Mucosa of descending colon (tissue), 3 donors: Measurements from ENCODE around the gene ADNP2. TPM values are rescaled to one million over a fixed set of nuclear protein-coding genes. Genes with fewer than 3 reads are reported as not detected.

Experiments
- ATAC-seq: fragments of 200-7000 bp; cut with Tn5 transposase; one replicate; pipeline ENCODE4 v1.9.1; 2020; ENCODE audit warnings: mild to moderate bottlenecking, moderate library complexity
- DNase-seq, 3 donors: peaks; one replicate each; pipeline ENCODE4 v3.0.0-alpha.2; 2020
- H3K36me3 ChIP-seq: fragments of 200-600 bp; one replicate; pipeline ENCODE4 v1.8.0; 2021; ENCODE audit warnings: low read depth, mild to moderate bottlenecking
- H3K4me1 ChIP-seq: fragments of 200-600 bp; one replicate; pipeline ENCODE4 v1.8.0; 2021; ENCODE audit warnings: low read depth, mild to moderate bottlenecking
- H3K4me3 ChIP-seq: fragments of 200-600 bp; one replicate; pipeline ENCODE4 v1.8.0; 2021; ENCODE audit warnings: mild to moderate bottlenecking
- H3K9me3 ChIP-seq: fragments of 200-600 bp; one replicate; pipeline ENCODE4 v1.8.0; 2021; ENCODE audit warnings: mild to moderate bottlenecking
- CTCF ChIP-seq: fragments of 200-600 bp; IDR thresholded peaks from one replicate; pipeline ENCODE4 v1.8.0; 2022; ENCODE audit warnings: antibody characterized with exemption, mild to moderate bottlenecking
- intact Hi-C, 2 donors: fragments of 100-400 bp; cut with DNase I in 1 of 2; cut with micrococcal nuclease in 1 of 2; formaldehyde crosslinking; loops; one replicate each; pipeline versions ENCODE4 v1.11.0 to v1.11.1; 2022; cut with DNase I, micrococcal nuclease
- total RNA-seq, 3 donors: library from RNA; stranded (reverse); fragmentation: NEBNext Ultra II Directional in 2 of 3; extraction: Animal tissue kit (Norgen Biotek cat#: 25700) in 2 of 3; gene quantifications; one replicate each; pipeline versions ENCODE4 v1.2.1 to v1.2.4, GENCODE V29; 2021 to 2023
- donor health status: DM: no; HTN: no; CAD: no; lungs with moderate emphysema.
- donor health status: DM: no; HTN: no; CAD: no.
- donor health status: DM: no; HTN: yes; CAD: no.

The ADNP2 gene
- total RNA-seq, 3 donors from 2014 or later, result 16.7 to 18.3 (median 17.7) TPM

- ATAC-seq, result no peak
- no peak overlapping the region for H3K4me3 ChIP-seq
- no peaks in the 10 kb centered on the region for H3K9me3 ChIP-seq
- no peak for DNase-seq
- intact Hi-C loops, result no loop called here
- no peaks in the 10 kb centered on the region for H3K36me3 ChIP-seq
- H3K4me1 ChIP-seq, result no peaks in the 10 kb centered on the region
- TF ChIP-seq CTCF, result no peak
Measured at GRCh38 chr18:80068571-80069272, 40.3 kb upstream of the ADNP2 start.

GRCh38 chr18:80070825-80071224, 38.2 kb upstream of the ADNP2 start:
- H3K36me3 ChIP-seq, result no peaks in the 10 kb centered on the region
- DNase-seq (no peak), ATAC-seq (no peak)
- H3K4me1 ChIP-seq, result no peaks in the 10 kb centered on the region
- no peaks in the 10 kb centered on the region for H3K9me3 ChIP-seq
- TF ChIP-seq CTCF, result no peak
- intact Hi-C loops, result no loop called here
- H3K4me3 ChIP-seq, result no peak overlapping the region

DNA sequence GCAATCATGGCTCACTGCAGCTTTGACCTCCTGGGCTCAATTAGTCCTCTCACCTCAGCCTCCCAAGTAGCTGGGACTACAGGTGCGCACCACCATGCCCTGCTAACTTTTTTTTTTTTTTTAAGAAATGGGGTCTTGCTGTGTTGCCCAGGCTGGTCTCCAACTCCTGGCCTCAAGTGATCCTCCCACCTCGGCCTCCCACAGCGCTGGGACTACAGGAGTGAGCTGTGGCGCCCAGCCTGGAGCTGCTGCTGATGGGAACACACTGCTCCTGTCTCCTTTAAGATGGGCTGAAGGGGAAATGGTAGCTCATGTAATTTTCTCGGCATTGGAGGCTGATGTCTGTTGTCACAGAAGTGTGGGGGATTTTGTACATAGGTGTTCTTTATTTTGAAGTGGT, 34.9 kb upstream of the ADNP2 start:
- no peak for ATAC-seq

GRCh38 chr18:80074697-80075096, 34.4 kb upstream of the ADNP2 start:
- DNase-seq, result no peak
- no peaks in the 10 kb centered on the region for H3K4me1 ChIP-seq
- intact Hi-C loops, result no loop called here
- no peak for ATAC-seq
- no peak overlapping the region for H3K4me3 ChIP-seq
- no peaks in the 10 kb centered on the region for H3K9me3 ChIP-seq
- H3K36me3 ChIP-seq, result no peaks in the 10 kb centered on the region
- TF ChIP-seq CTCF, result no peak

More for the DNA sequence above, 34.9 kb upstream of the ADNP2 start:
- no peaks in the 10 kb centered on the region for H3K4me1 ChIP-seq
- no peak for TF ChIP-seq CTCF
- H3K4me3 ChIP-seq, result no peak overlapping the region
- H3K9me3 ChIP-seq, result no peaks in the 10 kb centered on the region
- DNase-seq, result no peak
- H3K36me3 ChIP-seq, result no peaks in the 10 kb centered on the region
- intact Hi-C loops, result no loop called here

GRCh38 chr18:80075940-80076339, 33.1 kb upstream of the ADNP2 start:
- Histone ChIP-seq H3K4me1 (no peaks in the 10 kb centered on the region), H3K4me3 (no peak overlapping the region), H3K36me3 (no peaks in the 10 kb centered on the region), H3K9me3 (no peaks in the 10 kb centered on the region)
- no peak for DNase-seq
- intact Hi-C loops, result no loop called here
- no peak for TF ChIP-seq CTCF
- ATAC-seq, result no peak

DNA sequence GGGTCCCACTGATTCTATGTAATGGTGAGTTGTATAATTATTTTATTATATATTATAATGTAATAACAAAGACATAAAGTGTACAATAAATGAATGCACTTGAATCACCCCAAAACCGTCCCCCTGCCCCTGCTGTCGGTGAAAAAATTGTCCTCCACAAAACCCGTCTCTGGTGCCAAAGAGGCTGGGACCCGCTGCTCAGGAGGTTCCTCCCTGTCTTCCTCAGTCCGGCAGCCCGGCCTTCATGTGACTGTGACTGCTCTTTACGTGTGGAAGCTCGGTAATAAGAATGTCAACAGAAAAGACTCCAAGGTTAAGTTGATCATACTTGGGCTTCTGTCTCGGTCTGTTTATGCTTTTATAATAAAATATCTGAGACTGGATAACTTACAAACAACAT, 32.7 kb upstream of the ADNP2 start:
- no peak for TF ChIP-seq CTCF
- Histone ChIP-seq H3K4me3 (no peak overlapping the region), H3K9me3 (no peaks in the 10 kb centered on the region), H3K4me1 (no peaks in the 10 kb centered on the region), H3K36me3 (no peaks in the 10 kb centered on the region)
- ATAC-seq (no peak), DNase-seq (no peak)
- intact Hi-C loops, result no loop called here
